Measurements from ENCODE around the gene MPL. TPM values are rescaled to one million over a fixed set of nuclear protein-coding genes. Genes with fewer than 3 reads are reported as not detected.

Gene MPL
- total RNA-seq, 1 donor: not detected

- H3K4me1 ChIP-seq (ENCODE audit: insufficient read depth, low read length): peaks cover 22% of the 10 kb centered on the region
- no peaks in the 10 kb centered on the region for H3K79me2 ChIP-seq (ENCODE audit: insufficient read depth, low read length)
- no peak overlapping the region for H2AFZ ChIP-seq (ENCODE audit: low read length)
- no peaks in the 10 kb centered on the region for H4K20me1 ChIP-seq (ENCODE audit: insufficient read depth, low read length)
- H3K27ac ChIP-seq (ENCODE audit: low read depth, low read length): no peak overlapping the region
- no peak overlapping the region for H3K4me3 ChIP-seq (ENCODE audit: insufficient read depth, low read length)
- no peak overlapping the region for H3K4me2 ChIP-seq (ENCODE audit: insufficient read depth, low read length)
- H3K27me3 ChIP-seq (ENCODE audit: insufficient read depth, low read length): peaks cover 7% of the 10 kb centered on the region
- no peak for DNase-seq (ENCODE audit: insufficient read length, low spot score, missing footprints)
- TF ChIP-seq CTCF (IDR thresholded peaks at IDR 0.05; ENCODE audit: extremely low read depth, low read depth, low read length): no peak
- H3K9me3 ChIP-seq (ENCODE audit: low read depth, low read length): no peaks in the 10 kb centered on the region
- H3K36me3 ChIP-seq (ENCODE audit: insufficient read depth, low read length): no peaks in the 10 kb centered on the region
Measured at GRCh38 chr1:43292679-43293078, 44.9 kb upstream of the MPL start.

- Histone ChIP-seq H4K20me1 (ENCODE audit: insufficient read depth, low read length) (no peaks in the 10 kb centered on the region), H3K79me2 (ENCODE audit: insufficient read depth, low read length) (no peaks in the 10 kb centered on the region), H3K36me3 (ENCODE audit: insufficient read depth, low read length) (no peaks in the 10 kb centered on the region), H3K9me3 (ENCODE audit: low read depth, low read length) (no peaks in the 10 kb centered on the region), H2AFZ (ENCODE audit: low read length) (no peak overlapping the region), H3K27me3 (ENCODE audit: insufficient read depth, low read length) (peaks cover 3% of the 10 kb centered on the region), H3K27ac (ENCODE audit: low read depth, low read length) (no peak overlapping the region), H3K4me2 (ENCODE audit: insufficient read depth, low read length) (no peak overlapping the region), H3K4me1 (ENCODE audit: insufficient read depth, low read length) (peaks cover 22% of the 10 kb centered on the region), H3K4me3 (ENCODE audit: insufficient read depth, low read length) (no peak overlapping the region)
- DNase-seq (ENCODE audit: insufficient read length, low spot score, missing footprints): no peak
- no peak for TF ChIP-seq CTCF (IDR thresholded peaks at IDR 0.05; ENCODE audit: extremely low read depth, low read depth, low read length)
Measured at GRCh38 chr1:43293176-43293575, 44.4 kb upstream of the MPL start.

- peaks cover 22% of the 10 kb centered on the region for H3K4me1 ChIP-seq (ENCODE audit: insufficient read depth, low read length)
- TF ChIP-seq CTCF (IDR thresholded peaks at IDR 0.05; ENCODE audit: extremely low read depth, low read depth, low read length): no peak
- no peak overlapping the region for H3K27ac ChIP-seq (ENCODE audit: low read depth, low read length)
- peak; percentile 96 for DNase-seq (ENCODE audit: insufficient read length, low spot score, missing footprints)
- H3K79me2 ChIP-seq (ENCODE audit: insufficient read depth, low read length): no peaks in the 10 kb centered on the region
- no peak overlapping the region for H3K4me3 ChIP-seq (ENCODE audit: insufficient read depth, low read length)
- no peaks in the 10 kb centered on the region for H3K36me3 ChIP-seq (ENCODE audit: insufficient read depth, low read length)
- peaks cover 3% of the 10 kb centered on the region for H3K27me3 ChIP-seq (ENCODE audit: insufficient read depth, low read length)
- H4K20me1 ChIP-seq (ENCODE audit: insufficient read depth, low read length): no peaks in the 10 kb centered on the region
- H2AFZ ChIP-seq (ENCODE audit: low read length): no peak overlapping the region
- no peaks in the 10 kb centered on the region for H3K9me3 ChIP-seq (ENCODE audit: low read depth, low read length)
- H3K4me2 ChIP-seq (ENCODE audit: insufficient read depth, low read length): no peak overlapping the region
Measured at GRCh38 chr1:43293896-43294760, 43.5 kb upstream of the MPL start.

GRCh38 chr1:43294761-43295160 is 42.9 kb upstream of the MPL start:
- no peak overlapping the region for H3K27ac ChIP-seq (ENCODE audit: low read depth, low read length)
- peaks cover 22% of the 10 kb centered on the region for H3K4me1 ChIP-seq (ENCODE audit: insufficient read depth, low read length)

More at GRCh38 chr1:43294761-43295160, 42.9 kb upstream of the MPL start:
- Histone ChIP-seq H3K4me3 (ENCODE audit: insufficient read depth, low read length) (no peak overlapping the region), H3K36me3 (ENCODE audit: insufficient read depth, low read length) (no peaks in the 10 kb centered on the region), H3K9me3 (ENCODE audit: low read depth, low read length) (no peaks in the 10 kb centered on the region), H3K4me2 (ENCODE audit: insufficient read depth, low read length) (no peak overlapping the region), H3K79me2 (ENCODE audit: insufficient read depth, low read length) (no peaks in the 10 kb centered on the region), H3K27me3 (ENCODE audit: insufficient read depth, low read length) (peaks cover 3% of the 10 kb centered on the region), H4K20me1 (ENCODE audit: insufficient read depth, low read length) (no peaks in the 10 kb centered on the region), H2AFZ (ENCODE audit: low read length) (no peak overlapping the region)
- TF ChIP-seq CTCF (IDR thresholded peaks at IDR 0.05; ENCODE audit: extremely low read depth, low read depth, low read length): no peak
- no peak for DNase-seq (ENCODE audit: insufficient read length, low spot score, missing footprints)
